Measurements from ENCODE around the gene PCDHGC4.

GRCh38 chr5:141491323-141492167 lies 6.7 kb downstream of the PCDHGC4 start:
- TF ChIP-seq CEBPB (IDR thresholded peaks at IDR 0.05): no peak
- TF ChIP-seq USF1 (IDR thresholded peaks at IDR 0.05): no peak
- TF ChIP-seq TAF1 (IDR thresholded peaks at IDR 0.05; ENCODE audit: low read depth): no peak
- no peak for TF ChIP-seq MAX (IDR thresholded peaks at IDR 0.05)
- no peak for TF ChIP-seq RAD21 (IDR thresholded peaks at IDR 0.05; ENCODE audit: low read depth)
- TF ChIP-seq FOXM1 (IDR thresholded peaks at IDR 0.05; ENCODE audit: borderline replicate concordance, low read depth): no peak
- TF ChIP-seq NFIC (IDR thresholded peaks at IDR 0.05): no peak
- no peak for TF ChIP-seq EP300 (IDR thresholded peaks at IDR 0.05; ENCODE audit: borderline replicate concordance)
- TF ChIP-seq REST (IDR thresholded peaks at IDR 0.05; ENCODE audit: low read depth): no peak
- no peak for TF ChIP-seq YY1 (IDR thresholded peaks at IDR 0.05; ENCODE audit: low read depth)
- TF ChIP-seq CREB1 (IDR thresholded peaks at IDR 0.05; ENCODE audit: low read depth): no peak
- TF ChIP-seq ZBTB7A (IDR thresholded peaks at IDR 0.05; ENCODE audit: low read depth): no peak
